ENCODE data around the gene HCAR3.

Gene HCAR3

GRCh38 chr12:122732611-122733010 lies 16.0 kb upstream of the HCAR3 start:
- no peak for TF ChIP-seq CTCF (IDR thresholded peaks at IDR 0.05)
- Histone ChIP-seq H3K36me3 (no peaks in the 10 kb centered on the region), H3K9me3 (no peaks in the 10 kb centered on the region)

GRCh38 chr12:122732170-122732569 lies 15.6 kb upstream of the HCAR3 start:
- TF ChIP-seq CTCF (IDR thresholded peaks at IDR 0.05): no peak
- H3K27me3 ChIP-seq: no peaks in the 10 kb centered on the region
- H3K27ac ChIP-seq: peak overlapping the region; percentile 85
- H3K4me3 ChIP-seq (ENCODE audit: low read depth in 1 of 2, low read length in 1 of 2): peak overlapping the region; percentile 3 to 26
- H3K36me3 ChIP-seq: no peaks in the 10 kb centered on the region
- no peaks in the 10 kb centered on the region for H3K9me3 ChIP-seq
- H3K4me1 ChIP-seq (ENCODE audit: control insufficient read depth in 1 of 2, insufficient read depth in 1 of 2, low read depth in 1 of 2, low read length in 1 of 2): peaks cover 41 to 42% of the 10 kb centered on the region in 2 experiments

More at GRCh38 chr12:122732611-122733010, 16.0 kb upstream of the HCAR3 start:
- Histone ChIP-seq H3K27me3 (no peaks in the 10 kb centered on the region), H3K27ac (peak overlapping the region; percentile 85), H3K4me3 (ENCODE audit: low read depth in 1 of 2, low read length in 1 of 2) (peak overlapping the region; percentile 3 to 26), H3K4me1 (ENCODE audit: control insufficient read depth in 1 of 2, insufficient read depth in 1 of 2, low read depth in 1 of 2, low read length in 1 of 2) (peaks cover 41% of the 10 kb centered on the region in 2 experiments)

GRCh38 chr12:122730215-122731014 lies 13.8 kb upstream of the HCAR3 start, which contains the start of gene HCAR1:
Gene HCAR1, minus strand, starts transcription at chr12:122730844. Its CDS starts 505 bp downstream, at chr12:122730339.
- H3K4me1 ChIP-seq (ENCODE audit: control insufficient read depth in 1 of 2, insufficient read depth in 1 of 2, low read depth in 1 of 2, low read length in 1 of 2): peaks cover 58 to 59% of the 10 kb centered on the region in 2 experiments
- no peaks in the 10 kb centered on the region for H3K9me3 ChIP-seq
- peak within 1 kb of the TSS; percentile 85 for H3K27ac ChIP-seq
- H3K4me3 ChIP-seq (ENCODE audit: low read depth in 1 of 2, low read length in 1 of 2): no peak within 1 kb of the TSS
- H3K36me3 ChIP-seq: no peaks in the 10 kb centered on the region
- H3K27me3 ChIP-seq: no peaks in the 10 kb centered on the region
- no peak for TF ChIP-seq CTCF (IDR thresholded peaks at IDR 0.05)

- Histone ChIP-seq H3K9me3 (no peaks in the 10 kb centered on the region), H3K36me3 (no peaks in the 10 kb centered on the region), H3K4me1 (ENCODE audit: control insufficient read depth in 1 of 2, insufficient read depth in 1 of 2, low read depth in 1 of 2, low read length in 1 of 2) (peaks cover 62 to 66% of the 10 kb centered on the region in 2 experiments), H3K4me3 (ENCODE audit: low read depth in 1 of 2, low read length in 1 of 2) (no peak overlapping the region), H3K27ac (no peak overlapping the region), H3K27me3 (no peaks in the 10 kb centered on the region)
- no peak for TF ChIP-seq CTCF (IDR thresholded peaks at IDR 0.05)
Observed at GRCh38 chr12:122729583-122730214, 13.1 kb upstream of the HCAR3 start.

- H3K36me3 ChIP-seq: no peaks in the 10 kb centered on the region
- no peaks in the 10 kb centered on the region for H3K9me3 ChIP-seq
- peak overlapping the region; percentile 23 to 35 for H3K4me3 ChIP-seq (ENCODE audit: low read depth in 1 of 2, low read length in 1 of 2)
- H3K27ac ChIP-seq: peak overlapping the region; percentile 83
- TF ChIP-seq CTCF (IDR thresholded peaks at IDR 0.05): no peak
- H3K27me3 ChIP-seq: no peaks in the 10 kb centered on the region
- H3K4me1 ChIP-seq (ENCODE audit: control insufficient read depth in 1 of 2, insufficient read depth in 1 of 2, low read depth in 1 of 2, low read length in 1 of 2): peaks cover 36 to 43% of the 10 kb centered on the region in 2 experiments
Observed at GRCh38 chr12:122726080-122726558, 9.5 kb upstream of the HCAR3 start.

Data from neutrophil (primary cell).